Sigmoid colon (tissue), 7 donors: ENCODE measurements around the gene ACTBL2. TPM values are rescaled to one million over a fixed set of nuclear protein-coding genes. Genes with fewer than 3 reads are reported as not detected.

Source experiments
- DNase-seq: peaks from one replicate; pipeline ENCODE4 v3.0.0-alpha.2; 2019
- H3K27ac ChIP-seq, 4 donors: fragments of 200-600 bp; sonication (generic); one replicate each; pipeline ENCODE4 v1.5.1; 2016 to 2019; ENCODE audit warnings: mild to moderate bottlenecking in 1 of 4
- H3K27me3 ChIP-seq, 3 donors: fragments of 200-600 bp; sonication (generic); one replicate each; pipeline ENCODE4 v1.5.1; 2019; ENCODE audit warnings: mild to moderate bottlenecking in 1 of 3
- H3K36me3 ChIP-seq, 4 donors: fragments of 200-600 bp; sonication (generic); one replicate each; pipeline ENCODE4 v1.5.1; 2016 to 2019
- H3K4me1 ChIP-seq, 4 donors: fragments of 200-600 bp; sonication (generic); one replicate each; pipeline ENCODE4 v1.5.1; 2017 to 2019
- H3K4me3 ChIP-seq, 4 donors: fragments of 200-600 bp; sonication (generic); one replicate each; pipeline ENCODE4 v1.5.1; 2017 to 2019; ENCODE audit warnings: mild to moderate bottlenecking in 2 of 4, moderate library complexity in 1 of 4
- H3K9me3 ChIP-seq, 4 donors: fragments of 200-600 bp in 3 of 4; sonication (generic) in 3 of 4; one replicate each; pipeline versions ENCODE4 v1.5.1 to v1.6.1; 2013 to 2019
- CTCF ChIP-seq, 4 experiments: fragments of 450-650 bp in 3 of 4; fragments of 200-600 bp in 1 of 4; IDR thresholded peaks; one replicate each; pipeline ENCODE4 v1.5.1; 2016 to 2019; ENCODE audit warnings: antibody characterized with exemption in 4 of 4, mild to moderate bottlenecking in 3 of 4, moderate library complexity in 2 of 4
- EP300 ChIP-seq, 4 donors: sonication (generic); formaldehyde crosslinking; IDR thresholded peaks; one replicate each; pipeline ENCODE4 v1.6.1; 2017; ENCODE audit warnings: antibody characterized with exemption in 4 of 4
- POLR2A ChIP-seq, 2 donors: fragments of 450-650 bp; IDR thresholded peaks; one replicate each; pipeline ENCODE4 v1.6.1; 2016; ENCODE audit warnings: antibody characterized with exemption in 2 of 2, mild to moderate bottlenecking in 2 of 2, moderate library complexity in 2 of 2
- POLR2AphosphoS5 ChIP-seq, 4 donors: sonication (generic); formaldehyde crosslinking; IDR thresholded peaks; one replicate each; pipeline ENCODE4 v1.6.1; 2017; ENCODE audit warnings: antibody characterized with exemption in 4 of 4
- WGBS, 2 donors: extraction: QIAGEN DNeasy Blood & Tissue Kit; methylation state at CpG; one replicate each; pipeline ENCODE4 v1.1.7; 2013; 5-methylcytosine and 5-hydroxymethylcytosine counted together
- intact Hi-C: fragments of 100-400 bp; cut with DNase I; formaldehyde crosslinking; loops from one replicate; pipeline ENCODE4 v1.15.1; 2023
- polyA plus RNA-seq, 3 donors: library from polyadenylated mRNA; stranded (reverse); fragments of 200-250 nt; gene quantifications; one replicate each; pipeline ENCODE4 v1.2.3, GENCODE V29; 2013
- total RNA-seq, 4 donors: library from RNA; depleted of rRNA; stranded (reverse); fragments of >200 nt; gene quantifications; one replicate each; pipeline ENCODE4 v1.1.0, GENCODE V29; 2016
- donor health status: healthy with polysubstance abuse.
- donor health status: Bipolar disorder and iron deficiency.
- donor health status: healthy.

The ACTBL2 gene
- total and polyA plus RNA-seq, 7 donors = not detected

- H3K9me3 ChIP-seq = no peaks in the 10 kb centered on the region
- WGBS, 2 donors = 61 to 80% methylated on average over 8 of the region's 8 CpGs
- H3K36me3 ChIP-seq = no peaks in the 10 kb centered on the region
- no peak for DNase-seq
- intact Hi-C loops = no loop called here
- no peaks in the 10 kb centered on the region for H3K4me1 ChIP-seq
- no peak overlapping the region for H3K27ac ChIP-seq
- no peaks in the 10 kb centered on the region for H3K27me3 ChIP-seq
- H3K4me3 ChIP-seq = no peak overlapping the region
- no peak for TF ChIP-seq EP300 (IDR thresholded peaks at IDR 0.05)
- TF ChIP-seq POLR2A (IDR thresholded peaks at IDR 0.05) = no peak
- TF ChIP-seq POLR2AphosphoS5 (IDR thresholded peaks at IDR 0.05) = no peak
- no peak for TF ChIP-seq CTCF (IDR thresholded peaks at IDR 0.05)
These were observed 44.4 kb downstream of the ACTBL2 start for GRCh38 chr5:57437976-57438805.

- no peaks in the 10 kb centered on the region for H3K27me3 ChIP-seq
- WGBS, 2 donors = 92 to 98% methylated on average over 1 of the region's 1 CpG
- H3K9me3 ChIP-seq = no peaks in the 10 kb centered on the region
- H3K4me3 ChIP-seq = no peak overlapping the region
- no peak for DNase-seq
- H3K27ac ChIP-seq = no peak overlapping the region
- H3K36me3 ChIP-seq = no peaks in the 10 kb centered on the region
- no peak for TF ChIP-seq POLR2AphosphoS5 (IDR thresholded peaks at IDR 0.05)
- TF ChIP-seq EP300 (IDR thresholded peaks at IDR 0.05) = no peak
- TF ChIP-seq CTCF (IDR thresholded peaks at IDR 0.05) = no peak
- TF ChIP-seq POLR2A (IDR thresholded peaks at IDR 0.05) = no peak
- no peaks in the 10 kb centered on the region for H3K4me1 ChIP-seq
- intact Hi-C loops = no loop called here
These were observed 46.0 kb downstream of the ACTBL2 start for GRCh38 chr5:57436586-57436985.

- no peak overlapping the region for H3K4me3 ChIP-seq
- no peak overlapping the region for H3K27ac ChIP-seq
- intact Hi-C loops = no loop called here
- WGBS, 2 donors = 15 to 50% methylated on average over 2 of the region's 2 CpGs
- DNase-seq = no peak
- H3K36me3 ChIP-seq = no peaks in the 10 kb centered on the region
- H3K9me3 ChIP-seq = no peaks in the 10 kb centered on the region
- no peaks in the 10 kb centered on the region for H3K4me1 ChIP-seq
- H3K27me3 ChIP-seq = no peaks in the 10 kb centered on the region
- TF ChIP-seq POLR2A (IDR thresholded peaks at IDR 0.05) (no peak), CTCF (IDR thresholded peaks at IDR 0.05) (no peak), EP300 (IDR thresholded peaks at IDR 0.05) (no peak), POLR2AphosphoS5 (IDR thresholded peaks at IDR 0.05) (no peak)
These were observed 46.9 kb downstream of the ACTBL2 start for GRCh38 chr5:57435701-57436134.

GRCh38 chr5:57434683-57435082 lies 47.9 kb downstream of the ACTBL2 start:
- H3K4me3 ChIP-seq = no peak overlapping the region
- no peaks in the 10 kb centered on the region for H3K36me3 ChIP-seq
- no peaks in the 10 kb centered on the region for H3K4me1 ChIP-seq
- H3K9me3 ChIP-seq = no peaks in the 10 kb centered on the region
- H3K27me3 ChIP-seq = no peaks in the 10 kb centered on the region
- no peak for DNase-seq
- intact Hi-C loops = no loop called here
- H3K27ac ChIP-seq = no peak overlapping the region
- 79 to 85% methylated on average over 3 of the region's 3 CpGs for WGBS, 2 donors
- TF ChIP-seq EP300 (IDR thresholded peaks at IDR 0.05) = no peak
- TF ChIP-seq CTCF (IDR thresholded peaks at IDR 0.05) = no peak
- no peak for TF ChIP-seq POLR2AphosphoS5 (IDR thresholded peaks at IDR 0.05)
- no peak for TF ChIP-seq POLR2A (IDR thresholded peaks at IDR 0.05)
